Measurements from ENCODE around the gene TMEM120B. TPM values are rescaled to one million over a fixed set of nuclear protein-coding genes. Genes with fewer than 3 reads are reported as not detected.

Gene TMEM120B
- total RNA-seq, 1 donor from 2014 or later, result 8.9 TPM

- no peaks in the 10 kb centered on the region for H3K27me3 ChIP-seq (ENCODE audit: control insufficient read depth in 3 of 3, insufficient read depth in 3 of 3, low read length in 3 of 3)
- no peak overlapping the region for H3K4me3 ChIP-seq (ENCODE audit: low read length in 3 of 3)
- no peaks in the 10 kb centered on the region for H3K9me3 ChIP-seq (ENCODE audit: control insufficient read depth in 3 of 3, low read length in 3 of 3)
- H3K4me1 ChIP-seq (ENCODE audit: control insufficient read depth in 3 of 3, insufficient read depth in 3 of 3, low read length in 3 of 3), result peaks cover 46 to 73% (median 69%) of the 10 kb centered on the region in 3 donors
- peaks cover 0 to 12% (median 3%) of the 10 kb centered on the region in 3 donors for H3K36me3 ChIP-seq (ENCODE audit: control insufficient read depth in 3 of 3, insufficient read depth in 3 of 3, low read length in 3 of 3)
- no peak overlapping the region for H3K27ac ChIP-seq (ENCODE audit: low read depth, low read length)
- peak overlapping the region in 1 of 3 donors; percentile 50 for H3K9ac ChIP-seq (ENCODE audit: low read depth in 1 of 3, low read length in 3 of 3)
Observed at GRCh38 chr12:121769297-121769830, 56.8 kb downstream of the TMEM120B start.

- H3K4me1 ChIP-seq (ENCODE audit: control insufficient read depth in 3 of 3, insufficient read depth in 3 of 3, low read length in 3 of 3), result peaks cover 46 to 77% (median 70%) of the 10 kb centered on the region in 3 donors
- H3K27ac ChIP-seq (ENCODE audit: low read depth, low read length), result no peak overlapping the region
Observed at GRCh38 chr12:121769831-121770301, 57.3 kb downstream of the TMEM120B start.

GRCh38 chr12:121770388-121770787 lies 57.8 kb downstream of the TMEM120B start:
- no peak overlapping the region for H3K4me3 ChIP-seq (ENCODE audit: low read length in 3 of 3)
- peak overlapping the region in 1 of 3 donors; percentile 50 for H3K9ac ChIP-seq (ENCODE audit: low read depth in 1 of 3, low read length in 3 of 3)
- peaks cover 0 to 14% (median 2%) of the 10 kb centered on the region in 3 donors for H3K36me3 ChIP-seq (ENCODE audit: control insufficient read depth in 3 of 3, insufficient read depth in 3 of 3, low read length in 3 of 3)
- no peaks in the 10 kb centered on the region for H3K27me3 ChIP-seq (ENCODE audit: control insufficient read depth in 3 of 3, insufficient read depth in 3 of 3, low read length in 3 of 3)
- H3K27ac ChIP-seq (ENCODE audit: low read depth, low read length), result no peak overlapping the region
- no peaks in the 10 kb centered on the region for H3K9me3 ChIP-seq (ENCODE audit: control insufficient read depth in 3 of 3, low read length in 3 of 3)
- H3K4me1 ChIP-seq (ENCODE audit: control insufficient read depth in 3 of 3, insufficient read depth in 3 of 3, low read length in 3 of 3), result peaks cover 46 to 76% (median 69%) of the 10 kb centered on the region in 3 donors

More at GRCh38 chr12:121769831-121770301, 57.3 kb downstream of the TMEM120B start:
- Histone ChIP-seq H3K9me3 (ENCODE audit: control insufficient read depth in 3 of 3, low read length in 3 of 3) (no peaks in the 10 kb centered on the region), H3K36me3 (ENCODE audit: control insufficient read depth in 3 of 3, insufficient read depth in 3 of 3, low read length in 3 of 3) (peaks cover 0 to 14% (median 3%) of the 10 kb centered on the region in 3 donors), H3K4me3 (ENCODE audit: low read length in 3 of 3) (no peak overlapping the region), H3K27me3 (ENCODE audit: control insufficient read depth in 3 of 3, insufficient read depth in 3 of 3, low read length in 3 of 3) (no peaks in the 10 kb centered on the region), H3K9ac (ENCODE audit: low read depth in 1 of 3, low read length in 3 of 3) (peak overlapping the region in 1 of 3 donors; percentile 50)

GRCh38 chr12:121770813-121771625 lies 58.5 kb downstream of the TMEM120B start:
- H3K9ac ChIP-seq (ENCODE audit: low read depth in 1 of 3, low read length in 3 of 3), result no peak overlapping the region
- H3K36me3 ChIP-seq (ENCODE audit: control insufficient read depth in 3 of 3, insufficient read depth in 3 of 3, low read length in 3 of 3), result peaks cover 0 to 12% (median 2%) of the 10 kb centered on the region in 3 donors
- no peaks in the 10 kb centered on the region for H3K9me3 ChIP-seq (ENCODE audit: control insufficient read depth in 3 of 3, low read length in 3 of 3)
- no peak overlapping the region for H3K4me3 ChIP-seq (ENCODE audit: low read length in 3 of 3)
- no peaks in the 10 kb centered on the region for H3K27me3 ChIP-seq (ENCODE audit: control insufficient read depth in 3 of 3, insufficient read depth in 3 of 3, low read length in 3 of 3)
- H3K4me1 ChIP-seq (ENCODE audit: control insufficient read depth in 3 of 3, insufficient read depth in 3 of 3, low read length in 3 of 3), result peaks cover 46 to 70% (median 63%) of the 10 kb centered on the region in 3 donors
- no peak overlapping the region for H3K27ac ChIP-seq (ENCODE audit: low read depth, low read length)

GRCh38 chr12:121773011-121773777 lies 60.6 kb downstream of the TMEM120B start:
- H3K9me3 ChIP-seq (ENCODE audit: control insufficient read depth in 3 of 3, low read length in 3 of 3), result no peaks in the 10 kb centered on the region
- no peaks in the 10 kb centered on the region for H3K27me3 ChIP-seq (ENCODE audit: control insufficient read depth in 3 of 3, insufficient read depth in 3 of 3, low read length in 3 of 3)
- H3K9ac ChIP-seq (ENCODE audit: low read depth in 1 of 3, low read length in 3 of 3), result peak overlapping the region in 1 of 3 donors; percentile 68
- peaks cover 33 to 53% (median 49%) of the 10 kb centered on the region in 3 donors for H3K4me1 ChIP-seq (ENCODE audit: control insufficient read depth in 3 of 3, insufficient read depth in 3 of 3, low read length in 3 of 3)
- peaks cover 0 to 6% (median 2%) of the 10 kb centered on the region in 3 donors for H3K36me3 ChIP-seq (ENCODE audit: control insufficient read depth in 3 of 3, insufficient read depth in 3 of 3, low read length in 3 of 3)
- peak overlapping the region in 1 of 3 donors; percentile 45 for H3K4me3 ChIP-seq (ENCODE audit: low read length in 3 of 3)
- H3K27ac ChIP-seq (ENCODE audit: low read depth, low read length), result peak overlapping the region; percentile 16

GRCh38 chr12:121774968-121775474 lies 62.5 kb downstream of the TMEM120B start:
- Histone ChIP-seq H3K4me1 (ENCODE audit: control insufficient read depth in 3 of 3, insufficient read depth in 3 of 3, low read length in 3 of 3) (peaks cover 27 to 40% (median 37%) of the 10 kb centered on the region in 3 donors), H3K27ac (ENCODE audit: low read depth, low read length) (no peak overlapping the region), H3K27me3 (ENCODE audit: control insufficient read depth in 3 of 3, insufficient read depth in 3 of 3, low read length in 3 of 3) (no peaks in the 10 kb centered on the region), H3K36me3 (ENCODE audit: control insufficient read depth in 3 of 3, insufficient read depth in 3 of 3, low read length in 3 of 3) (peaks cover 5 to 7% (median 5%) of the 10 kb centered on the region in 3 donors), H3K4me3 (ENCODE audit: low read length in 3 of 3) (no peak overlapping the region), H3K9ac (ENCODE audit: low read depth in 1 of 3, low read length in 3 of 3) (no peak overlapping the region), H3K9me3 (ENCODE audit: control insufficient read depth in 3 of 3, low read length in 3 of 3) (no peaks in the 10 kb centered on the region)

GRCh38 chr12:121775501-121775900 lies 62.9 kb downstream of the TMEM120B start:
- H3K27ac ChIP-seq (ENCODE audit: low read depth, low read length), result no peak overlapping the region
- H3K4me1 ChIP-seq (ENCODE audit: control insufficient read depth in 3 of 3, insufficient read depth in 3 of 3, low read length in 3 of 3), result peaks cover 24 to 36% (median 32%) of the 10 kb centered on the region in 3 donors
- H3K4me3 ChIP-seq (ENCODE audit: low read length in 3 of 3), result no peak overlapping the region
- peaks cover 8 to 10% (median 9%) of the 10 kb centered on the region in 3 donors for H3K36me3 ChIP-seq (ENCODE audit: control insufficient read depth in 3 of 3, insufficient read depth in 3 of 3, low read length in 3 of 3)
- no peaks in the 10 kb centered on the region for H3K27me3 ChIP-seq (ENCODE audit: control insufficient read depth in 3 of 3, insufficient read depth in 3 of 3, low read length in 3 of 3)
- no peak overlapping the region for H3K9ac ChIP-seq (ENCODE audit: low read depth in 1 of 3, low read length in 3 of 3)
- no peaks in the 10 kb centered on the region for H3K9me3 ChIP-seq (ENCODE audit: control insufficient read depth in 3 of 3, low read length in 3 of 3)

- peaks cover 24 to 34% (median 33%) of the 10 kb centered on the region in 3 donors for H3K4me1 ChIP-seq (ENCODE audit: control insufficient read depth in 3 of 3, insufficient read depth in 3 of 3, low read length in 3 of 3)
- H3K9ac ChIP-seq (ENCODE audit: low read depth in 1 of 3, low read length in 3 of 3), result no peak overlapping the region
- no peaks in the 10 kb centered on the region for H3K27me3 ChIP-seq (ENCODE audit: control insufficient read depth in 3 of 3, insufficient read depth in 3 of 3, low read length in 3 of 3)
- H3K9me3 ChIP-seq (ENCODE audit: control insufficient read depth in 3 of 3, low read length in 3 of 3), result no peaks in the 10 kb centered on the region
- peaks cover 7 to 11% (median 8%) of the 10 kb centered on the region in 3 donors for H3K36me3 ChIP-seq (ENCODE audit: control insufficient read depth in 3 of 3, insufficient read depth in 3 of 3, low read length in 3 of 3)
- no peak overlapping the region for H3K27ac ChIP-seq (ENCODE audit: low read depth, low read length)
- no peak overlapping the region for H3K4me3 ChIP-seq (ENCODE audit: low read length in 3 of 3)
Observed at GRCh38 chr12:121776190-121777098, 63.9 kb downstream of the TMEM120B start.

All from skeletal muscle tissue (tissue), 4 donors.